Gastrocnemius medialis (tissue), 4 donors: ENCODE results near the gene ZC3H7B. TPM values are rescaled to one million over a fixed set of nuclear protein-coding genes. Genes with fewer than 3 reads are reported as not detected.

Experiments
- ATAC-seq, 2 donors: fragments of 150-250 bp; one replicate each; pipeline ENCODE4 v1.9.1; 2016
- DNase-seq, 2 donors: peaks; one replicate each; pipeline ENCODE4 v3.0.0-alpha.2; 2019
- H3K27ac ChIP-seq, 4 donors: fragments of 200-600 bp; sonication (generic); 1 replicate in 1 of 4; 2 replicates in 3 of 4; pipeline ENCODE4 v1.5.1; 2016 to 2018; ENCODE audit warnings: mild to moderate bottlenecking in 2 of 4, moderate library complexity in 1 of 4
- H3K27me3 ChIP-seq, 3 donors: fragments of 200-600 bp; sonication (generic) in 2 of 3; 1 replicate in 1 of 3; 2 replicates in 2 of 3; pipeline versions ENCODE4 v1.5.1 to v1.6.0; 2016 to 2019; ENCODE audit warnings: mild to moderate bottlenecking in 1 of 3, moderate library complexity in 1 of 3
- H3K36me3 ChIP-seq, 2 donors: fragments of 200-600 bp; sonication (generic) in 1 of 2; one replicate each; pipeline ENCODE4 v1.5.1; 2017 to 2018
- H3K4me1 ChIP-seq, 2 donors: fragments of 200-600 bp; sonication (generic) in 1 of 2; one replicate each; pipeline ENCODE4 v1.5.1; 2016 to 2017; ENCODE audit warnings: mild to moderate bottlenecking in 2 of 2
- H3K4me3 ChIP-seq, 4 donors: fragments of 200-600 bp; sonication (generic) in 3 of 4; 1 replicate in 1 of 4; 2 replicates in 3 of 4; pipeline ENCODE4 v1.5.1; 2016 to 2019; ENCODE audit warnings: mild to moderate bottlenecking in 2 of 4
- H3K9me3 ChIP-seq, 3 donors: fragments of 200-600 bp; sonication (generic) in 2 of 3; 1 replicate in 1 of 3; 2 replicates in 2 of 3; pipeline ENCODE4 v1.5.1; 2016 to 2019
- CTCF ChIP-seq, 5 experiments: fragments of 450-650 bp in 3 of 5; fragments of 200-600 bp in 2 of 5; sonication (generic) in 2 of 5; IDR thresholded peaks in 4 of 5; conservative IDR thresholded peaks in 1 of 5; 1 replicate in 4 of 5; 2 replicates in 1 of 5; pipeline ENCODE4 v1.5.1; 2016 to 2019; ENCODE audit warnings: antibody characterized with exemption in 5 of 5, mild to moderate bottlenecking in 3 of 5, moderate library complexity in 3 of 5
- POLR2A ChIP-seq, 2 donors: fragments of 450-650 bp; IDR thresholded peaks; one replicate each; pipeline ENCODE4 v1.6.1; 2017; ENCODE audit warnings: antibody characterized with exemption in 2 of 2, mild to moderate bottlenecking in 2 of 2, moderate library complexity in 2 of 2
- in situ Hi-C, 4 donors: fragments of 200-750 bp; cut with MboI; loops; one replicate each; pipeline versions ENCODE4 v1.15.0 to v1.8.0; 2017; ENCODE audit warnings: low sequenced_read_pairs in 4 of 4
- intact Hi-C: fragments of 100-400 bp; cut with DNase I; formaldehyde crosslinking; loops from one replicate; pipeline ENCODE4 v1.15.1; 2023; ENCODE audit warnings: low total_unique reads
- total RNA-seq, 4 donors: library from RNA; depleted of rRNA; stranded (reverse); fragments of >200 nt; gene quantifications; one replicate each; pipeline versions ENCODE4 v1.1.0 to v1.2.3, GENCODE V29; 2016

ZC3H7B gene
- total RNA-seq, 4 donors from 2014 or later: 17.0 to 22.6 (median 20.5) TPM

- Histone ChIP-seq H3K27me3 (no peaks in the 10 kb centered on the region), H3K4me3 (peak overlapping the region; percentile 37 to 51 (median 44)), H3K27ac (peak overlapping the region; percentile 76 to 86 (median 82)), H3K9me3 (no peaks in the 10 kb centered on the region), H3K4me1 (peaks cover 26 to 46% of the 10 kb centered on the region in 2 donors), H3K36me3 (no peaks in the 10 kb centered on the region)
- in situ Hi-C loops: no loop called here
- intact Hi-C loops: loop anchor here (5.0 kb wide), 3 partner anchors 41 to 346 kb away; partner anchors contain the start of gene ZC3H7B
- TF ChIP-seq POLR2A (IDR thresholded peaks at IDR 0.05) (no peak), CTCF (IDR thresholded peaks at IDR 0.05 in 4 of 5, conservative IDR thresholded peaks at IDR 0.05 in 1 of 5) (no peak)
- ATAC-seq (peak; percentile 18 to 22), DNase-seq (peak in 1 of 2 donors; percentile 48)
Observed at GRCh38 chr22:41367680-41368542, 66.6 kb downstream of the ZC3H7B start.

GRCh38 chr22:41368543-41369423, 67.5 kb downstream of the ZC3H7B start:
- intact Hi-C loops: loop anchor here (5.0 kb wide), 3 partner anchors 41 to 346 kb away; partner anchors contain the start of gene ZC3H7B
- Histone ChIP-seq H3K4me3 (peak overlapping the region; percentile 37 to 51 (median 44)), H3K27me3 (no peaks in the 10 kb centered on the region)

GRCh38 chr22:41369424-41369745, 68.1 kb downstream of the ZC3H7B start:
- no peak overlapping the region for H3K4me3 ChIP-seq
- in situ Hi-C loops: no loop called here
- TF ChIP-seq CTCF (IDR thresholded peaks at IDR 0.05 in 4 of 5, conservative IDR thresholded peaks at IDR 0.05 in 1 of 5) (no peak), POLR2A (IDR thresholded peaks at IDR 0.05) (no peak)
- H3K27me3 ChIP-seq: no peaks in the 10 kb centered on the region
- no peaks in the 10 kb centered on the region for H3K9me3 ChIP-seq
- no peak for ATAC-seq
- peak overlapping the region; percentile 76 to 86 (median 82) for H3K27ac ChIP-seq
- peaks cover 26 to 46% of the 10 kb centered on the region in 2 donors for H3K4me1 ChIP-seq
- no peaks in the 10 kb centered on the region for H3K36me3 ChIP-seq
- no peak for DNase-seq
- intact Hi-C loops: loop anchor here (5.0 kb wide), 3 partner anchors 42 to 347 kb away; partner anchors contain the start of gene ZC3H7B

More at GRCh38 chr22:41368543-41369423, 67.5 kb downstream of the ZC3H7B start:
- no peaks in the 10 kb centered on the region for H3K36me3 ChIP-seq
- H3K4me1 ChIP-seq: peaks cover 26 to 46% of the 10 kb centered on the region in 2 donors
- in situ Hi-C loops: no loop called here
- peak in 1 of 2 donors; percentile 54 for DNase-seq
- H3K9me3 ChIP-seq: no peaks in the 10 kb centered on the region
- H3K27ac ChIP-seq: peak overlapping the region; percentile 76 to 86 (median 82)
- TF ChIP-seq CTCF (IDR thresholded peaks at IDR 0.05 in 4 of 5, conservative IDR thresholded peaks at IDR 0.05 in 1 of 5) (no peak), POLR2A (IDR thresholded peaks at IDR 0.05) (no peak)
- ATAC-seq: peak in 1 of 2 donors; percentile 6

- H3K4me1 ChIP-seq: peaks cover 26 to 46% of the 10 kb centered on the region in 2 donors
- H3K27ac ChIP-seq: peak overlapping the region; percentile 76 to 86 (median 82)
- intact Hi-C loops: loop anchor here (5.0 kb wide), 3 partner anchors 43 to 348 kb away; partner anchors contain the start of gene ZC3H7B
Observed at GRCh38 chr22:41369837-41370236, 68.5 kb downstream of the ZC3H7B start.

More at GRCh38 chr22:41369837-41370236, 68.5 kb downstream of the ZC3H7B start:
- no peak for DNase-seq
- no peaks in the 10 kb centered on the region for H3K9me3 ChIP-seq
- H3K36me3 ChIP-seq: no peaks in the 10 kb centered on the region
- in situ Hi-C loops: no loop called here
- no peak for ATAC-seq
- no peaks in the 10 kb centered on the region for H3K27me3 ChIP-seq
- no peak overlapping the region for H3K4me3 ChIP-seq
- TF ChIP-seq POLR2A (IDR thresholded peaks at IDR 0.05): no peak
- no peak for TF ChIP-seq CTCF (IDR thresholded peaks at IDR 0.05 in 4 of 5, conservative IDR thresholded peaks at IDR 0.05 in 1 of 5)
